Activated CD4-positive, alpha-beta T cell treated with anti-CD3 and anti-CD28 coated beads, Interleukin-2, amount 50 U/mL, for 16 hours (primary cell): ENCODE data around the gene PLD3.
"Not testable (repeated sequence)": the region's sequence is repeated elsewhere in the genome, so short reads cannot be mapped to it uniquely, and the experiment has no call there.

Source experiments
- DNase-seq: peaks from one replicate; pipeline ENCODE4 v3.0.0-alpha.2; 2020

PLD3 gene

GRCh38 chr19:40348125-40348913 lies at the start of gene PLD3, which contains the start of gene C19orf47:
TSS of gene PLD3 (plus strand) at chr19:40348695. CDS start at chr19:40366484, 17,789 bp downstream.
TSS of gene C19orf47 (minus strand) at chr19:40348397. CDS start at chr19:40341857, 6,540 bp downstream.
- peak; percentile 99 for DNase-seq

- no peak for DNase-seq
Observed at GRCh38 chr19:40300668-40301067, 47.8 kb upstream of the PLD3 start.

- DNase-seq, result no peak
Observed at GRCh38 chr19:40302224-40303011, 46.1 kb upstream of the PLD3 start.

- no peak for DNase-seq
Observed at GRCh38 chr19:40303765-40304164, 44.7 kb upstream of the PLD3 start.

GRCh38 chr19:40304306-40304705 lies 44.2 kb upstream of the PLD3 start:
- DNase-seq, result no peak

- peak; percentile 74 for DNase-seq
Observed at GRCh38 chr19:40305403-40305802, 43.1 kb upstream of the PLD3 start.

- no peak for DNase-seq
Observed at GRCh38 chr19:40309666-40310065, 38.8 kb upstream of the PLD3 start.

GRCh38 chr19:40312533-40312932 lies 36.0 kb upstream of the PLD3 start:
- no peak for DNase-seq

- no peak for DNase-seq
Observed at GRCh38 chr19:40313229-40313983, 35.1 kb upstream of the PLD3 start.

GRCh38 chr19:40314656-40315055 lies 33.8 kb upstream of the PLD3 start:
- DNase-seq, result no peak

- DNase-seq, result no peak
Observed at GRCh38 chr19:40315812-40316470, 32.6 kb upstream of the PLD3 start.

GRCh38 chr19:40317338-40317737 lies 31.2 kb upstream of the PLD3 start:
- no peak for DNase-seq

GRCh38 chr19:40320558-40320935 lies 27.9 kb upstream of the PLD3 start:
- no peak for DNase-seq

GRCh38 chr19:40321076-40321475 lies 27.4 kb upstream of the PLD3 start:
- no peak for DNase-seq

- no peak for DNase-seq
Observed at GRCh38 chr19:40321566-40322270, 26.8 kb upstream of the PLD3 start.

- DNase-seq, result no peak
Observed at GRCh38 chr19:40322271-40322610, 26.3 kb upstream of the PLD3 start.

- DNase-seq, result no peak
Observed at GRCh38 chr19:40322951-40323615, 25.4 kb upstream of the PLD3 start.

- no peak for DNase-seq
Observed at GRCh38 chr19:40323705-40324104, 24.8 kb upstream of the PLD3 start.

- DNase-seq, result no peak
Observed at GRCh38 chr19:40326201-40326600, 22.3 kb upstream of the PLD3 start.

- DNase-seq, result no peak
Observed at GRCh38 chr19:40331052-40331451, 17.4 kb upstream of the PLD3 start.

- DNase-seq, result no peak
Observed at GRCh38 chr19:40332669-40333068, 15.8 kb upstream of the PLD3 start.

- not testable (repeated sequence) for DNase-seq
Observed at GRCh38 chr19:40333083-40333482, 15.4 kb upstream of the PLD3 start.
